HEK293 (cell line): ENCODE data around the gene UHRF2.

Source experiments
- CTCF ChIA-PET: fragments of 350-600 bp; formaldehyde crosslinking; extraction: SDS; loops from one replicate; lab custom pipeline; 2021; ENCODE audit warnings: antibody characterized with exemption; lab: Yijun Ruan, JAX
- POLR2A ChIA-PET: fragments of 300-600 bp; formaldehyde crosslinking; extraction: SDS; loops from one replicate; lab custom pipeline; 2020; ENCODE audit warnings: antibody characterized with exemption, inconsistent platforms; lab: Yijun Ruan, JAX
- H3K27ac ChIP-seq: fragments of 200-500 bp; sonication (Bioruptor generic); 2 replicates; pipeline ENCODE4 v1.5.1; 2014; ENCODE audit warnings: low read depth, low read length, control low read depth, inconsistent platforms; ENCODE audit errors: extremely low read depth
- H3K36me3 ChIP-seq, 2 experiments: fragments of 200-500 bp in 1 of 2; sonication (Bioruptor generic) in 1 of 2; 1 replicate in 1 of 2; 2 replicates in 1 of 2; pipeline ENCODE4 v1.5.1; 2014 to 2017; ENCODE audit warnings: inconsistent platforms in 2 of 2, low read length in 2 of 2; ENCODE audit not compliant: control insufficient read depth in 2 of 2, insufficient read depth in 1 of 2
- H3K4me1 ChIP-seq: fragments of 200-500 bp; sonication (Bioruptor generic); 2 replicates; pipeline ENCODE4 v1.5.1; 2014; ENCODE audit warnings: mild to moderate bottlenecking, low read length, inconsistent platforms; ENCODE audit not compliant: control insufficient read depth, insufficient read depth
- H3K4me3 ChIP-seq: 2 replicates; pipeline ENCODE4 v1.5.1; 2011; ENCODE audit warnings: low read depth, mild to moderate bottlenecking, control low read depth, low read length, moderate library complexity
- H3K9me3 ChIP-seq: fragments of 200-500 bp; sonication (Bioruptor generic); 2 replicates; pipeline ENCODE4 v1.5.1; 2014; ENCODE audit warnings: low read depth, low read length, inconsistent platforms; ENCODE audit not compliant: control insufficient read depth, insufficient read depth
- BCL11B ChIP-seq: fragments of 450-650 bp; formaldehyde crosslinking; IDR thresholded peaks from 2 replicates; pipeline ENCODE4 v1.5.1; 2016; ENCODE audit warnings: low read depth, missing biosample characterization, missing genetic modification characterization
- GLI2 ChIP-seq: fragments of 450-650 bp; formaldehyde crosslinking; IDR thresholded peaks from 2 replicates; pipeline ENCODE4; 2017; ENCODE audit warnings: missing biosample characterization, missing genetic modification characterization, low read depth, borderline replicate concordance
- HOXC10 ChIP-seq: sonication (generic); formaldehyde crosslinking; IDR thresholded peaks from 2 replicates; pipeline ENCODE4 v1.8.1; 2023; ENCODE audit warnings: mild to moderate bottlenecking, missing genetic modification reagents
- HOXD13 ChIP-seq: sonication (generic); formaldehyde crosslinking; IDR thresholded peaks from 2 replicates; pipeline ENCODE4 v1.8.0; 2022; ENCODE audit warnings: missing genetic modification reagents, borderline replicate concordance
- IKZF3 ChIP-seq: fragments of 450-650 bp; IDR thresholded peaks from 2 replicates; pipeline ENCODE4 v1.5.0; 2018; ENCODE audit warnings: missing biosample characterization, mild to moderate bottlenecking, missing genetic modification characterization, moderate library complexity
- KLF1 ChIP-seq: fragments of 450-650 bp; formaldehyde crosslinking; IDR thresholded peaks from 2 replicates; pipeline ENCODE4 v1.5.1; 2016; ENCODE audit warnings: missing biosample characterization, missing genetic modification characterization
- PATZ1 ChIP-seq: fragments of 450-650 bp; formaldehyde crosslinking; IDR thresholded peaks from 2 replicates; pipeline ENCODE4 v1.5.1; 2016; ENCODE audit warnings: missing biosample characterization, missing genetic modification characterization
- PRDM4 ChIP-seq: fragments of 450-650 bp; formaldehyde crosslinking; IDR thresholded peaks from 2 replicates; pipeline ENCODE4 v1.5.1; 2017; ENCODE audit warnings: missing biosample characterization, missing genetic modification characterization
- YY2 ChIP-seq: fragments of 450-650 bp; formaldehyde crosslinking; IDR thresholded peaks from 2 replicates; pipeline ENCODE4 v1.5.1; 2016; ENCODE audit warnings: missing biosample characterization, missing genetic modification characterization
- ZFP69B ChIP-seq: fragments of 450-650 bp; formaldehyde crosslinking; IDR thresholded peaks from 2 replicates; pipeline ENCODE4 v1.5.1; 2016; ENCODE audit warnings: missing biosample characterization, missing genetic modification characterization
- ZNF112 ChIP-seq: fragments of 450-650 bp; formaldehyde crosslinking; IDR thresholded peaks from 2 replicates; pipeline ENCODE4 v1.5.0; 2017; ENCODE audit warnings: missing biosample characterization, missing genetic modification characterization
- ZNF114 ChIP-seq: fragments of 450-650 bp; formaldehyde crosslinking; IDR thresholded peaks from 2 replicates; pipeline ENCODE4 v1.5.0; 2017; ENCODE audit warnings: missing biosample characterization, missing genetic modification characterization
- ZNF132 ChIP-seq: fragments of 450-650 bp; formaldehyde crosslinking; IDR thresholded peaks from 2 replicates; pipeline ENCODE4 v1.5.1; 2017; ENCODE audit warnings: missing biosample characterization, missing genetic modification characterization, borderline replicate concordance
- ZNF280C ChIP-seq: fragments of 450-650 bp; formaldehyde crosslinking; IDR thresholded peaks from 2 replicates; pipeline ENCODE4 v1.5.1; 2016; ENCODE audit warnings: missing biosample characterization, missing genetic modification characterization
- ZNF354C ChIP-seq: fragments of 450-650 bp; formaldehyde crosslinking; IDR thresholded peaks from 2 replicates; pipeline ENCODE4 v1.5.1; 2016; ENCODE audit warnings: missing biosample characterization, missing genetic modification characterization, low read depth, borderline replicate concordance
- ZNF416 ChIP-seq: fragments of 450-650 bp; formaldehyde crosslinking; IDR thresholded peaks from 2 replicates; pipeline ENCODE4 v1.5.1; 2016; ENCODE audit warnings: missing biosample characterization, missing genetic modification characterization
- ZNF544 ChIP-seq: fragments of 450-650 bp; formaldehyde crosslinking; IDR thresholded peaks from 2 replicates; pipeline ENCODE4 v1.5.0; 2017; ENCODE audit warnings: missing biosample characterization, missing genetic modification characterization
- ZNF626 ChIP-seq: fragments of 450-650 bp; sonication (Bioruptor Pico); formaldehyde crosslinking; IDR thresholded peaks from 2 replicates; pipeline ENCODE4 v1.5.1; 2018; ENCODE audit warnings: missing biosample characterization, missing genetic modification characterization, inconsistent platforms
- ZNF785 ChIP-seq: fragments of 450-650 bp; formaldehyde crosslinking; IDR thresholded peaks from 2 replicates; pipeline ENCODE4 v1.5.1; 2016; ENCODE audit warnings: missing biosample characterization, missing genetic modification characterization
- ZSCAN18 ChIP-seq: fragments of 450-650 bp; formaldehyde crosslinking; IDR thresholded peaks from 2 replicates; pipeline ENCODE4 v1.5.1; 2016; ENCODE audit warnings: missing biosample characterization, missing genetic modification characterization
- TF ChIP-seq, protein P1 (sequence below): fragments of 450-650 bp; formaldehyde crosslinking; IDR thresholded peaks from 2 replicates; pipeline ENCODE4 v1.5.1; 2017; ENCODE audit warnings: missing biosample characterization, mild to moderate bottlenecking, missing genetic modification characterization, moderate library complexity
- TF ChIP-seq, protein P2 (sequence below): fragments of 450-650 bp; formaldehyde crosslinking; conservative IDR thresholded peaks from 2 replicates; pipeline ENCODE4 v1.5.1; 2016; ENCODE audit warnings: low read depth, missing biosample characterization, missing genetic modification characterization

The UHRF2 gene

DNA sequence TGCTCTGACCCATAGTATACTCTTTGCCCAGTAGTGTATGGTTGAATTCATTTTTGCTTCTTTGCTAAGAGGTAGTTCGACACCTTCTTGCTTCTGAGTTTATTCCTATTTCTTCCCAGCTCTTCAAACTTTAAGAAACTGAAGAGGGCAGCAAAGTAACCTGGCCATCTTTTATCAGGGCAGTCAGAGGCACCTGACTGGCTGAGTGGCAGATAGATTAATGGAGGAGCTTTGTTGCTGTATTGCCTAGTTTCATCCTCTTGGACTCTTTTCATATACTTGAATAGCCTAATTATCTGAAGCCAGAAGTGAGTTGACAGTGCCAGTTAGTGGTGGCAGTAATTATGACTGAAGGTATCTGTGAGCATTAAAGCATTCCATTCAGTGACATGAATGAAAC is 82.5 kb downstream of the UHRF2 start (continued):
- no peak for TF ChIP-seq IKZF3
- TF ChIP-seq HOXC10, result no peak
- TF ChIP-seq ZNF626 (tag by site-specific recombination), result no peak
- TF ChIP-seq PATZ1 (tag by site-specific recombination), result no peak
- TF ChIP-seq ZNF114, result no peak
- TF ChIP-seq, all 188 proteins: peak for 0

DNA sequence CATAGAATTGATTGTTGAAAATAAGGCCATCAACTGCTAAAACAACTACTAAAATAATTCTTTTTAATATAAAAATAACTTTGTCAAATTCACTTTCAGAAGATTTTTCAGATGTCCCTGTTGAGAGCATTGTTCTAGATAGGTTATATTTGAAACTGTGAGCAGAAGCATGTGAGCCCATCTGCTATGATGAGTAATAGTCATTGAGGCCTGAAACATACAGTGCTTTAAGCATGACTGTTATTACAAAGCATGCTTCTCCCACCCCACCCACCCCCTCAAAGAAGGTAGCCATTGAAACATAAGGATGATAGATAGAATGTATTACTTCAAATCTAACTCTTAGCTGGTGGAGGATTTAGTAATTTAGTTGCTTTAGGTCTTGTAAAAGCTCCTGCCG is 86.0 kb downstream of the UHRF2 start:
- POLR2A ChIA-PET, result interaction anchor here (0.5 kb wide), 1 partner anchor 26 kb away, joined by 8 read pairs; no protein-coding TSS in a partner anchor
- CTCF ChIA-PET, result no interaction called here
- Histone ChIP-seq H3K9me3 (no peaks in the 10 kb centered on the region), H3K4me1 (no peaks in the 10 kb centered on the region), H3K4me3 (no peak overlapping the region), H3K27ac (no peak overlapping the region), H3K36me3 (peaks cover 6 to 70% of the 10 kb centered on the region in 2 experiments)
- TF ChIP-seq PRDM4 (tag by site-specific recombination) (no peak), ZNF544 (tag by site-specific recombination) (no peak), ZFP69B (tag by site-specific recombination) (no peak), HOXD13 (CRISPR knock-in tag) (no peak), ZNF112 (tag by site-specific recombination) (no peak), ZSCAN18 (tag by site-specific recombination) (no peak), ZNF132 (no peak), ZNF785 (tag by site-specific recombination) (no peak), BCL11B (tag by site-specific recombination) (no peak), KLF1 (tag by site-specific recombination) (no peak), GLI2 (tag by site-specific recombination) (no peak), ZNF416 (no peak), YY2 (no peak), ZNF354C (tag by site-specific recombination) (no peak), ZNF280C (tag by site-specific recombination) (no peak)
- TF ChIP-seq, protein P1, sequence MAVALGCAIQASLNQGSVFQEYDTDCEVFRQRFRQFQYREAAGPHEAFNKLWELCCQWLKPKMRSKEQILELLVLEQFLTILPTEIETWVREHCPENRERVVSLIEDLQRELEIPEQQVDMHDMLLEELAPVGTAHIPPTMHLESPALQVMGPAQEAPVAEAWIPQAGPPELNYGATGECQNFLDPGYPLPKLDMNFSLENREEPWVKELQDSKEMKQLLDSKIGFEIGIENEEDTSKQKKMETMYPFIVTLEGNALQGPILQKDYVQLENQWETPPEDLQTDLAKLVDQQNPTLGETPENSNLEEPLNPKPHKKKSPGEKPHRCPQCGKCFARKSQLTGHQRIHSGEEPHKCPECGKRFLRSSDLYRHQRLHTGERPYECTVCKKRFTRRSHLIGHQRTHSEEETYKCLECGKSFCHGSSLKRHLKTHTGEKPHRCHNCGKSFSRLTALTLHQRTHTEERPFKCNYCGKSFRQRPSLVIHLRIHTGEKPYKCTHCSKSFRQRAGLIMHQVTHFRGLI (tag by site-specific recombination), result no peak
- TF ChIP-seq, protein P2, sequence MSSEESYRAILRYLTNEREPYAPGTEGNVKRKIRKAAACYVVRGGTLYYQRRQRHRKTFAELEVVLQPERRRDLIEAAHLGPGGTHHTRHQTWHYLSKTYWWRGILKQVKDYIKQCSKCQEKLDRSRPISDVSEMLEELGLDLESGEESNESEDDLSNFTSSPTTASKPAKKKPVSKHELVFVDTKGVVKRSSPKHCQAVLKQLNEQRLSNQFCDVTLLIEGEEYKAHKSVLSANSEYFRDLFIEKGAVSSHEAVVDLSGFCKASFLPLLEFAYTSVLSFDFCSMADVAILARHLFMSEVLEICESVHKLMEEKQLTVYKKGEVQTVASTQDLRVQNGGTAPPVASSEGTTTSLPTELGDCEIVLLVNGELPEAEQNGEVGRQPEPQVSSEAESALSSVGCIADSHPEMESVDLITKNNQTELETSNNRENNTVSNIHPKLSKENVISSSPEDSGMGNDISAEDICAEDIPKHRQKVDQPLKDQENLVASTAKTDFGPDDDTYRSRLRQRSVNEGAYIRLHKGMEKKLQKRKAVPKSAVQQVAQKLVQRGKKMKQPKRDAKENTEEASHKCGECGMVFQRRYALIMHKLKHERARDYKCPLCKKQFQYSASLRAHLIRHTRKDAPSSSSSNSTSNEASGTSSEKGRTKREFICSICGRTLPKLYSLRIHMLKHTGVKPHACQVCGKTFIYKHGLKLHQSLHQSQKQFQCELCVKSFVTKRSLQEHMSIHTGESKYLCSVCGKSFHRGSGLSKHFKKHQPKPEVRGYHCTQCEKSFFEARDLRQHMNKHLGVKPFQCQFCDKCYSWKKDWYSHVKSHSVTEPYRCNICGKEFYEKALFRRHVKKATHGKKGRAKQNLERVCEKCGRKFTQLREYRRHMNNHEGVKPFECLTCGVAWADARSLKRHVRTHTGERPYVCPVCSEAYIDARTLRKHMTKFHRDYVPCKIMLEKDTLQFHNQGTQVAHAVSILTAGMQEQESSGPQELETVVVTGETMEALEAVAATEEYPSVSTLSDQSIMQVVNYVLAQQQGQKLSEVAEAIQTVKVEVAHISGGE (tag by site-specific recombination), result no peak
